Smooth muscle cell (in vitro differentiated cells): ENCODE results near the gene SLBP. TPM values are rescaled to one million over a fixed set of nuclear protein-coding genes. Genes with fewer than 3 reads are reported as not detected.

Source experiments
- DNase-seq: peaks from one replicate; lab custom pipeline; 2025; ENCODE audit not compliant: unreplicated experiment; lab: John Stamatoyannopoulos, UW
- H2AFZ ChIP-seq: fragments of 200-600 bp; sonication (generic); 2 replicates; pipeline ENCODE4 v1.6.0; 2016; ENCODE audit warnings: antibody characterized with exemption, low read depth, mild to moderate bottlenecking
- H3F3A ChIP-seq: fragments of 200-600 bp; sonication (generic); 2 replicates; pipeline ENCODE4 v1.6.0; 2017; ENCODE audit warnings: antibody characterized with exemption, low read depth
- H3K27ac ChIP-seq: fragments of 200-600 bp; sonication (generic); 2 replicates; pipeline ENCODE4 v1.5.1; 2016; ENCODE audit warnings: low read depth, mild to moderate bottlenecking
- H3K27me3 ChIP-seq: fragments of 200-600 bp; sonication (generic); 2 replicates; pipeline ENCODE4 v1.6.1; 2016; ENCODE audit warnings: low read depth, mild to moderate bottlenecking
- H3K36me3 ChIP-seq: fragments of 200-600 bp; sonication (generic); 2 replicates; pipeline ENCODE4 v1.5.1; 2016; ENCODE audit warnings: low read depth
- H3K4me1 ChIP-seq: fragments of 200-600 bp; sonication (generic); 2 replicates; pipeline ENCODE4 v1.5.1; 2016; ENCODE audit warnings: low read depth
- H3K4me2 ChIP-seq: fragments of 200-600 bp; sonication (generic); 2 replicates; pipeline ENCODE4 v1.6.0; 2016; ENCODE audit warnings: mild to moderate bottlenecking
- H3K4me3 ChIP-seq: fragments of 200-600 bp; sonication (generic); 2 replicates; pipeline ENCODE4 v1.5.1; 2016; ENCODE audit warnings: mild to moderate bottlenecking
- H3K79me2 ChIP-seq: fragments of 200-600 bp; sonication (generic); 2 replicates; pipeline ENCODE4 v1.6.0; 2016; ENCODE audit warnings: low read depth, mild to moderate bottlenecking
- H3K9ac ChIP-seq: fragments of 200-600 bp; sonication (generic); 2 replicates; pipeline ENCODE4 v1.6.0; 2016; ENCODE audit warnings: low read depth
- H3K9me3 ChIP-seq: fragments of 200-600 bp; sonication (generic); replicated peaks from 2 replicates; pipeline ENCODE4 v1.5.1; 2016; ENCODE audit warnings: low read depth
- H4K20me1 ChIP-seq: fragments of 200-600 bp; sonication (generic); 2 replicates; pipeline ENCODE4 v1.6.0; 2016; ENCODE audit warnings: low read depth
- WGBS: methylation state at CpG from one replicate; pipeline ENCODE4 v1.1.7; 2016; ENCODE audit warnings: low lambda C conversion rate; 5-methylcytosine and 5-hydroxymethylcytosine counted together
- polyA plus RNA-seq: library from polyadenylated mRNA; unstranded; fragments of >200 nt; fragmentation: Nextera tagmentation; extraction: Ambion mirVana; gene quantifications from 2 replicates; pipeline ENCODE4 v1.2.1, GENCODE V29; 2016
- total RNA-seq: library from RNA; depleted of rRNA; stranded (reverse); fragments of >200 nt; gene quantifications from 2 replicates; pipeline ENCODE4 v1.2.3, GENCODE V29; 2014
- TF ChIP-seq, protein P1 (sequence below): fragments of 200-600 bp; sonication (generic); IDR thresholded peaks from 2 replicates; pipeline ENCODE4 v1.5.1; 2017; ENCODE audit warnings: borderline replicate concordance, mild to moderate bottlenecking, antibody characterized with exemption; ENCODE audit not compliant: insufficient read depth, poor library complexity, severe bottlenecking

SLBP gene
- total and polyA plus RNA-seq, 2 experiments from 2014 or later = 55.4 to 63.9 TPM

DNA sequence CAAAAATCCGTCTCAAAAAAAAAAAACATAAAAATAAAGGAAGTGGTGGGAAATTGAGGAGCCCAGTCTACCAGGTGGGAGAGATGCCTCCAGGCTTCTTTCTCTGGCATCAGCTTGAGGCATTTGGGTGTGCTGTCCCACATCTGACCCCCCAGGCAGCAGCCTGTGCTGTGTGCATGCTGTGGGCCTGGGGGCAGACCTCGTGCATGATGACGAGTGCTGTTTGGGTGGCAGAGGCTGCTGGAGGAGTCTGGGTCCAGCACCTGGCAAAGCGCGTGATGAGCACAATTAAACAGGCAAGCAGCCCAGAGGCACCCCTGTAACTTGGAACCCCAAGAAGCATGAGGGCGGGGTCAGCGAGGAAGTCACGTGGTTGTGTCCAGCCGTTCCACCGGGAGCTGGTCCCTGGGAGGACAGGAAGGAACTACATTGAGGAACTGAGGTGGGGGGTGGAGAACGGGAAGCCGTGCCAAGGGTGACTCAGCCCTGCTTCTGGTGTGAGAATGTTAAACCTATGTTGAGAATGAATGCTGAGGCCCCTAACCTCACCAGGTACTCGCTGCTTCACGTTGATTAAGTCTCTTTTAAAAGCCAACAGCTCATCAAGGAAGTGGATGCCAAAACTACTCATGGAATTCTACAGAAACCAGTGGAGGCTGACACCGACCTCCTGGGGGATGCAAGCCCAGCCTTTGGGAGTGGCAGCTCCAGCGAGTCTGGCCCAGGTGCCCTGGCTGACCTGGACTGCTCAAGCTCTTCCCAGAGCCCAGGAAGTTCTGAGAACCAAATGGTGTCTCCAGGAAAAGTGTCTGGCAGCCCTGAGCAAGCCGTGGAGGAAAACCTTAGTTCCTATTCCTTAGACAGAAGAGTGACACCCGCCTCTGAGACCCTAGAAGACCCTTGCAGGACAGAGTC is 15.3 kb upstream of the SLBP start:
- H2AFZ ChIP-seq = no peak overlapping the region
- no peak for DNase-seq
- WGBS = 88% methylated on average over 18 of the region's 18 CpGs

DNA sequence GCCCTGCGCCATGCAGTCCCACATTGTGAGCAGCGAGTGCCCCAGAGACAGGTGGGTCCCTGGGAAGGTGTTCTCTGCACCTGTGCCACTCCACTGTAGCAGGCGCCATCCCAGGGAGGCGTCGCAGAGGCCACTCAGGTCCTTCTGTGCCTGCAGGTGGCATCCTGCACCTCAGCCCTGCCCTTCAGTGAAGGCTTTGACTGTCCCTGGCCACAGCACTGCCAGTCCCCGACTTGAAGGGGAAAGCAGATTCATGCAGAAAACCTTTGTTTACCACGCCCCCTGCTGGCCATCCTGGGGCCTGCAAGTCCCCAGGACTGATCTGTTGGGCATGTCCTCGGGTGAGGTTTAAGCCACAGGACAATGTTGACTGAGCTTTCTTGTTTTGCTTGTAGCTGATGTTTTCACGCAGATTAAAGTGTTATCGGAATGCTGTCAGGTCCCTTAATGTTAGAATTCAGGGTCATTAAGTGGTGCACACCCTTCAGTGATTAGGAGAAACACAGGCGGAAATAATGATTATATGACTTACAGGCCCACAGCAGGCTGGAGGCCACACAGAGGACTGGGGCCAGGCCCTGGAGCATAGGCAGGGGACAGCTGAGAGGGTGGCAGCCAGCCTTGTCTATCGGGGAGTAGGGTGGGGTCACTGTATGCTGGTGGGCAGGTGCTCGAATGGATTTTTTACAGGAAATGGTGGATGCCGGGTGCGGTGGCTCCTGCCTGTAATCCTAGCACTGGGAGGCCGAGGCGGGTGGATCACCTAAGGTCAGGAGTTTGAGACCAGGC is 14.2 kb upstream of the SLBP start:
- WGBS = 66% methylated on average over 17 of the region's 17 CpGs
- no peak overlapping the region for H3K9ac ChIP-seq
- peak; percentile 70 for DNase-seq
- peaks cover 26% of the 10 kb centered on the region for H3K79me2 ChIP-seq
- no peak overlapping the region for H2AFZ ChIP-seq
- H3K36me3 ChIP-seq = no peaks in the 10 kb centered on the region
- no peaks in the 10 kb centered on the region for H4K20me1 ChIP-seq
- H3K4me3 ChIP-seq = no peak overlapping the region
- no peaks in the 10 kb centered on the region for H3K4me1 ChIP-seq
- no peaks in the 10 kb centered on the region for H3F3A ChIP-seq
- no peak overlapping the region for H3K4me2 ChIP-seq
- H3K27me3 ChIP-seq = no peaks in the 10 kb centered on the region
- H3K27ac ChIP-seq = no peak overlapping the region
- no peaks in the 10 kb centered on the region for H3K9me3 ChIP-seq
- TF ChIP-seq, protein P1, sequence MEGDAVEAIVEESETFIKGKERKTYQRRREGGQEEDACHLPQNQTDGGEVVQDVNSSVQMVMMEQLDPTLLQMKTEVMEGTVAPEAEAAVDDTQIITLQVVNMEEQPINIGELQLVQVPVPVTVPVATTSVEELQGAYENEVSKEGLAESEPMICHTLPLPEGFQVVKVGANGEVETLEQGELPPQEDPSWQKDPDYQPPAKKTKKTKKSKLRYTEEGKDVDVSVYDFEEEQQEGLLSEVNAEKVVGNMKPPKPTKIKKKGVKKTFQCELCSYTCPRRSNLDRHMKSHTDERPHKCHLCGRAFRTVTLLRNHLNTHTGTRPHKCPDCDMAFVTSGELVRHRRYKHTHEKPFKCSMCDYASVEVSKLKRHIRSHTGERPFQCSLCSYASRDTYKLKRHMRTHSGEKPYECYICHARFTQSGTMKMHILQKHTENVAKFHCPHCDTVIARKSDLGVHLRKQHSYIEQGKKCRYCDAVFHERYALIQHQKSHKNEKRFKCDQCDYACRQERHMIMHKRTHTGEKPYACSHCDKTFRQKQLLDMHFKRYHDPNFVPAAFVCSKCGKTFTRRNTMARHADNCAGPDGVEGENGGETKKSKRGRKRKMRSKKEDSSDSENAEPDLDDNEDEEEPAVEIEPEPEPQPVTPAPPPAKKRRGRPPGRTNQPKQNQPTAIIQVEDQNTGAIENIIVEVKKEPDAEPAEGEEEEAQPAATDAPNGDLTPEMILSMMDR = peak; percentile 98

More for the DNA sequence above, 15.3 kb upstream of the SLBP start:
- Histone ChIP-seq H3K9me3 (no peaks in the 10 kb centered on the region), H3K27ac (no peak overlapping the region), H3K4me3 (no peak overlapping the region), H3K4me1 (no peaks in the 10 kb centered on the region), H3K27me3 (no peaks in the 10 kb centered on the region), H3K79me2 (peaks cover 17% of the 10 kb centered on the region), H3K4me2 (no peak overlapping the region), H3K36me3 (no peaks in the 10 kb centered on the region), H3F3A (no peaks in the 10 kb centered on the region), H4K20me1 (no peaks in the 10 kb centered on the region), H3K9ac (no peak overlapping the region)
- TF ChIP-seq, protein P1 = no peak

- Histone ChIP-seq H3F3A (no peaks in the 10 kb centered on the region), H3K9me3 (no peaks in the 10 kb centered on the region), H3K4me1 (no peaks in the 10 kb centered on the region), H3K36me3 (no peaks in the 10 kb centered on the region), H3K4me2 (no peak overlapping the region), H2AFZ (no peak overlapping the region), H3K79me2 (peaks cover 26% of the 10 kb centered on the region), H3K27ac (no peak overlapping the region), H3K9ac (no peak overlapping the region), H3K4me3 (no peak overlapping the region), H3K27me3 (no peaks in the 10 kb centered on the region), H4K20me1 (no peaks in the 10 kb centered on the region)
- no peak for DNase-seq
- TF ChIP-seq, protein P1 = no peak
- 91% methylated on average over 10 of the region's 10 CpGs for WGBS
These were observed 13.4 kb upstream of the SLBP start for GRCh38 chr4:1725521-1725920.
